ENCODE data around the gene LYPLA2. TPM values are rescaled to one million over a fixed set of nuclear protein-coding genes. Genes with fewer than 3 reads are reported as not detected.
A peak's percentile ranks its signal among the peaks of the same experiment; 100 is the strongest.

LYPLA2 gene
- total RNA-seq, 1 donor from 2014 or later: 56.2 TPM

DNA sequence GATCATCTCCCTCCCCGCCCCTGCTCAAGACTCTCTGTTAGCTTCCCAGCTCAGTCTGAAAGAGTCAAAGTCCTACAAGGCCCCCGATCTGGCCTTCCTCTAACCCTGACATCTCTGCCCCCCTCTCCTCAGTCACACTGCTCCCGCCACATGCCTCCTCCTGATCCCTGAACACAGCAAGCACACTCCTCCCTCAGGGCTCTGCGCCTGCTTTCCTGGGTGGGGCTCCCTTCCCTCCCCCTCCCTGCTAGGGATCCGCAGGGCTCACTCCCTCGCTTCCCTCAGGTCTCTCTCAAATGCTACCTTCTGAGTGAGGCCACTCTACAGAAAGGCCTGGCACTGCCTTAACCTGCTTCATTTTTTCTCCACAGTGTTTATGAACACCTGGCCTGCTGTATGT is 15.3 kb downstream of the LYPLA2 start:
- peaks cover 0 to 9% of the 10 kb centered on the region in 2 donors for H3K36me3 ChIP-seq
- DNase-seq (ENCODE audit: extremely low spot score in 2 of 2): no peak
- intact Hi-C loops (cut with DNase I): no loop called here

DNA sequence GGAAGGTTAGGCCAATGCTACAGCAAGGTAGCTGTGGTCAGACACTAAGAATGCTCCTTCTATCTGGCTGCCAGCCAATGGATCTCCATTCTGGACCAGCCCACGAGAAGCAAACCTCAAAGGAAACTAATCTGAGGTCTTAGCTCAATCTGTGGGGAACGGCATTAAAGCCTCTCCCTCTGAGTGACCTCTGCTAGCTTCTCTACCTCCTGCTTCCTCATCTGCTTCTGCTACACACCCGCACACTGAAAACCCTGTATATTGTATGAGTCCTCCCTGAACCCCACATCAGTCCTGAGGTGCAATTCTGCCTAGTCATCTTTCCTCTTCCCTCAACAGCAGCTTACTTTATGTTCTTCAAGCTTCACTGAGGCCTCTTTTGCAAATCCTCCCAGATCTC is 16.5 kb downstream of the LYPLA2 start:
- TF ChIP-seq POLR2A (IDR thresholded peaks at IDR 0.05) (no peak), POLR2AphosphoS5 (IDR thresholded peaks at IDR 0.05; ENCODE audit: insufficient read depth in 1 of 2, low read depth in 1 of 2) (no peak)
- TF ChIP-seq, protein P1, sequence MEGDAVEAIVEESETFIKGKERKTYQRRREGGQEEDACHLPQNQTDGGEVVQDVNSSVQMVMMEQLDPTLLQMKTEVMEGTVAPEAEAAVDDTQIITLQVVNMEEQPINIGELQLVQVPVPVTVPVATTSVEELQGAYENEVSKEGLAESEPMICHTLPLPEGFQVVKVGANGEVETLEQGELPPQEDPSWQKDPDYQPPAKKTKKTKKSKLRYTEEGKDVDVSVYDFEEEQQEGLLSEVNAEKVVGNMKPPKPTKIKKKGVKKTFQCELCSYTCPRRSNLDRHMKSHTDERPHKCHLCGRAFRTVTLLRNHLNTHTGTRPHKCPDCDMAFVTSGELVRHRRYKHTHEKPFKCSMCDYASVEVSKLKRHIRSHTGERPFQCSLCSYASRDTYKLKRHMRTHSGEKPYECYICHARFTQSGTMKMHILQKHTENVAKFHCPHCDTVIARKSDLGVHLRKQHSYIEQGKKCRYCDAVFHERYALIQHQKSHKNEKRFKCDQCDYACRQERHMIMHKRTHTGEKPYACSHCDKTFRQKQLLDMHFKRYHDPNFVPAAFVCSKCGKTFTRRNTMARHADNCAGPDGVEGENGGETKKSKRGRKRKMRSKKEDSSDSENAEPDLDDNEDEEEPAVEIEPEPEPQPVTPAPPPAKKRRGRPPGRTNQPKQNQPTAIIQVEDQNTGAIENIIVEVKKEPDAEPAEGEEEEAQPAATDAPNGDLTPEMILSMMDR (IDR thresholded peaks at IDR 0.05): no peak
- Histone ChIP-seq H3K36me3 (peaks cover 0 to 15% of the 10 kb centered on the region in 2 donors), H3K4me1 (no peaks in the 10 kb centered on the region), H3K27ac (no peak overlapping the region), H3K27me3 (no peaks in the 10 kb centered on the region), H3K4me3 (no peak overlapping the region), H3K9me3 (no peaks in the 10 kb centered on the region)
- no peak for DNase-seq (ENCODE audit: extremely low spot score in 2 of 2)
- intact Hi-C loops (cut with DNase I): no loop called here

More for the DNA sequence above, 15.3 kb downstream of the LYPLA2 start:
- H3K27ac ChIP-seq: no peak overlapping the region
- H3K4me3 ChIP-seq: no peak overlapping the region
- no peak for TF ChIP-seq POLR2A (IDR thresholded peaks at IDR 0.05)
- no peak for TF ChIP-seq POLR2AphosphoS5 (IDR thresholded peaks at IDR 0.05; ENCODE audit: insufficient read depth in 1 of 2, low read depth in 1 of 2)
- TF ChIP-seq, protein P1 (IDR thresholded peaks at IDR 0.05): no peak
- H3K9me3 ChIP-seq: no peaks in the 10 kb centered on the region
- H3K27me3 ChIP-seq: no peaks in the 10 kb centered on the region
- peaks cover 5% of the 10 kb centered on the region for H3K4me1 ChIP-seq

DNA sequence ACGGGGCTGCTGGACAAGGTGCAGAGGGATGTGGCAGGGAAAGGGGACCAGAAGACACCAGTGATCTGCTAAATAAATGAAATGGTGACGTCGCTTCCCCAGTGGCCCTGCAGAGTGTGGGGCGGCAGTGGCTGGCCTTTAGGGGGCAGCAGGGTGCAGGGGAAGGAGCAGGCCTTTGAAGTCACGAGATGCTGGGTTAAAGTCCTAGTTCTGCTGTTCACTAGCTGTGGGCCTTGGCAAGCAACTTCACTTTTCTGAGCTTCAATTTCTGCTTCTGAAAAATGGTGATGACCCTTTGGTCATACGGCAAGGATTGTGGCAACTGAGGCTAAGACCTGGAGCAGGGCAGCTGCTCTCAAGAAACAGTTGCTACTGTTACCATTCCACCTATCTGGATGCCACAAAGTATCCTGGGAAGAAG is 18.8 kb downstream of the LYPLA2 start:
- Histone ChIP-seq H3K36me3 (peaks cover 0 to 26% of the 10 kb centered on the region in 2 donors), H3K27ac (no peak overlapping the region), H3K4me3 (no peak overlapping the region), H3K4me1 (no peaks in the 10 kb centered on the region), H3K27me3 (no peaks in the 10 kb centered on the region), H3K9me3 (no peaks in the 10 kb centered on the region)
- intact Hi-C loops (cut with DNase I): no loop called here
- DNase-seq (ENCODE audit: extremely low spot score in 2 of 2): no peak
- TF ChIP-seq POLR2A (IDR thresholded peaks at IDR 0.05) (no peak), POLR2AphosphoS5 (IDR thresholded peaks at IDR 0.05; ENCODE audit: insufficient read depth in 1 of 2, low read depth in 1 of 2) (no peak)
- TF ChIP-seq, protein P1 (IDR thresholded peaks at IDR 0.05): peak in 2 of 3 experiments; percentile 33 to 35

DNA sequence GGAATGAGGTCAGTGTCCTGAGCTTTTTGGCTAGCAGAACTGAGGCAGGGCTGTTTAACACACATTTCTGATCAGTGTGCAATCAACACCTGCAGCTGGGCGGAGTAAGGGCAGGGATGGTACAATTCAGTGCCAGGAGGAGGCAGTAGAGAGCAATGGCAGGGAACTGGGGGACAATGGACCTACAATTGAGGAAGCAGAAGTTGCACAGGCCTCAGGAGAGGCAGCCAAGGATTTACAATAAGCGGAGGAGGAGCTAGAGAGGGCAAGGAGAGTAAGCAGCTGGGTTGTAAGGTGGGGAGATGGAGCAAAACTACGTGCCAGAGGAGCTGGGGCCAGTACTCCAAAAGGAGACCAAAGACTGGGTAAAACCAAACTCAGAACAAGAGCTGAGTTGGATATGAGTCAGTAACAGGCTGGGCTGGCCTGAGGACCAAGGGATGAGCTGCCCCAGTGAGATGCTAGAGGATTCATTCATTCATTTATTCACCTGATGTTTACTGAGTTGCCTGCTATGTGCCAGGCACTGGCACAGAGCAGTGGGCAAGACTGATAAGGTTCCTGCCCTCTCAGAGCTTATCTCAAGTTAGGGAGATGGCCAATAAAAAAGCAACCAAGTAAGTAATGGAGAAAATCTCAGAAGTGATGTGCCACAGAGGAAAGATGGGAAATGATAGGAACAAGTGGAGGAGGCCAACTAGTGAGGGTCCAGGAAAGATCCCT is 20.0 kb downstream of the LYPLA2 start:
- Histone ChIP-seq H3K4me3 (no peak overlapping the region), H3K9me3 (no peaks in the 10 kb centered on the region), H3K27ac (no peak overlapping the region), H3K36me3 (peaks cover 0 to 37% of the 10 kb centered on the region in 2 donors), H3K27me3 (no peaks in the 10 kb centered on the region), H3K4me1 (no peaks in the 10 kb centered on the region)
- TF ChIP-seq, protein P1 (IDR thresholded peaks at IDR 0.05): peak in 1 of 3 experiments; percentile 48
- TF ChIP-seq POLR2A (IDR thresholded peaks at IDR 0.05) (no peak), POLR2AphosphoS5 (IDR thresholded peaks at IDR 0.05; ENCODE audit: insufficient read depth in 1 of 2, low read depth in 1 of 2) (no peak)
- intact Hi-C loops (cut with DNase I): no loop called here
- DNase-seq (ENCODE audit: extremely low spot score in 2 of 2): no peak

DNA sequence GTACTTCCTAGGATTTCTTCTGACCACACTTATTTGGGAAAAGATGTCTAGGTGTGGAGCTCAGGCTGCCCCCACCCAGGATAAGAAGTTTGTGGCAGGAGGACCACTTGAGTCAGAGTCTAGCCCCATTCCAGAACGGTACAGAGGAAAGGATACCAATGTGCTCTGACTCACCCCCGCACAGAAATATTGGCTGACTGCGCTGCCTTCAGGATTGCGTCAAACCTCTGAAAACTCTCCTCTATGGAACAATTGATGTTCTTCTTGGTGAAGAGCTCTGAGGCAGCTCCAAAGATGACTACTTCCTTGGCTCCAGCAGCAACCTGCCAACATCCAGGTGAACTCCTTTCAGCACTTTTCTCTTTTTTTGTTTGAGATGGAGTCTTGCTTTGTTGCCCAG is 23.1 kb downstream of the LYPLA2 start:
- DNase-seq (ENCODE audit: extremely low spot score in 2 of 2): no peak
- Histone ChIP-seq H3K4me3 (no peak overlapping the region), H3K27ac (no peak overlapping the region), H3K9me3 (no peaks in the 10 kb centered on the region), H3K36me3 (peaks cover 0 to 56% of the 10 kb centered on the region in 2 donors), H3K27me3 (no peaks in the 10 kb centered on the region), H3K4me1 (no peaks in the 10 kb centered on the region)
- intact Hi-C loops (cut with DNase I): no loop called here
- TF ChIP-seq POLR2A (IDR thresholded peaks at IDR 0.05): no peak
- TF ChIP-seq POLR2AphosphoS5 (IDR thresholded peaks at IDR 0.05; ENCODE audit: insufficient read depth in 1 of 2, low read depth in 1 of 2): no peak
- TF ChIP-seq, protein P1 (IDR thresholded peaks at IDR 0.05): no peak
